H1 (cell line): ENCODE measurements around the gene TENT4B.

Source experiments
- FOSL1 ChIP-seq: IDR thresholded peaks from 2 replicates; pipeline ENCODE4 v1.6.1; 2011; ENCODE audit warnings: mild to moderate bottlenecking, low read depth, low read length, moderate library complexity; ENCODE audit not compliant: insufficient read depth
- HDAC2 ChIP-seq, 2 experiments: fragments of 300-600 bp in 1 of 2; sonication (generic) in 1 of 2; IDR thresholded peaks; 2 replicates each; pipeline ENCODE4 v1.6.1; 2011 to 2012; ENCODE audit warnings: low read depth in 2 of 2, low read length in 2 of 2, mild to moderate bottlenecking in 2 of 2, moderate library complexity in 2 of 2, borderline replicate concordance in 1 of 2, inconsistent platforms in 1 of 2
- JUN ChIP-seq: IDR thresholded peaks from 2 replicates; pipeline ENCODE4 v1.6.1; 2011; ENCODE audit warnings: low read depth, mild to moderate bottlenecking, improper control_type of control experiment, low read length
- JUND ChIP-seq: IDR thresholded peaks from 2 replicates; pipeline ENCODE4 v1.6.1; 2011; ENCODE audit warnings: mild to moderate bottlenecking, improper control_type of control experiment, low read length
- POLR2AphosphoS5 ChIP-seq: IDR thresholded peaks from 2 replicates; pipeline ENCODE4 v1.6.1; 2011; ENCODE audit warnings: low read depth, low read length
- SIN3A ChIP-seq, 2 experiments: IDR thresholded peaks in 1 of 2; conservative IDR thresholded peaks in 1 of 2; 2 replicates each; pipeline ENCODE4 v1.6.1; 2011 to 2012; ENCODE audit warnings: low read length in 2 of 2, improper control_type of control experiment in 1 of 2, low read depth in 1 of 2, mild to moderate bottlenecking in 1 of 2
- SP1 ChIP-seq: IDR thresholded peaks from 2 replicates; pipeline ENCODE4 v1.6.1; 2011; ENCODE audit warnings: low read depth, low read length
- YY1 ChIP-seq: IDR thresholded peaks from 2 replicates; pipeline ENCODE4 v1.6.1; 2011; ENCODE audit warnings: low read depth, mild to moderate bottlenecking, low read length
- TF ChIP-seq, protein P1 (sequence below), 3 experiments: IDR thresholded peaks; 1 replicate in 2 of 3; 2 replicates in 1 of 3; pipeline versions ENCODE4 v1.5.1 to v1.6.1; 2011; ENCODE audit warnings: low read length in 3 of 3, mild to moderate bottlenecking in 3 of 3, inconsistent platforms in 2 of 3, low read depth in 1 of 3, moderate library complexity in 1 of 3; ENCODE audit not compliant: insufficient read depth in 1 of 3; ENCODE audit errors: control extremely low read depth in 1 of 3
- TF ChIP-seq, protein P2 (sequence below): IDR thresholded peaks from 2 replicates; pipeline ENCODE4 v1.6.1; 2012; ENCODE audit warnings: inconsistent platforms
- TF ChIP-seq, protein P3 (sequence below): IDR thresholded peaks from 2 replicates; pipeline ENCODE4 v1.6.1; 2012; ENCODE audit warnings: inconsistent platforms

DNA sequence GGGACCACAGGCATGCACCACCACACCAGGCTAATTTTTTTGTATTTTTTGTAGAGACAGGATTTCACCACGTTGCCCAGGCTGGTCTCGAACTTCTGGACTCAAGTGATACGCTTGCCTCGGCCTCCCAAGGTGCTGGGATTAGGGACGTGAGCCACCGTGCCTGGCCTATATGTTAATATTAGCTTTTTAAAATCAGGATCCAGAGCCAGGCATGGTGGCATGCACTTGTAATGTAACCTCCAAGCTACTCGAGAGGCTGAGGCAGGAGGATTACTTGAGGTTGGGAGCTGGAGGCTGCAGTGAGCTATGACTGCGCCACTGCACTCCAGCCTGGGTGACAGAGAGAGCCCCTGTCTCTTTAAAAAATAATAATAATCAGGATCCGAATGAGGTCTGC lies 104.8 kb downstream of the TENT4B start:
- TF ChIP-seq, protein P1, sequence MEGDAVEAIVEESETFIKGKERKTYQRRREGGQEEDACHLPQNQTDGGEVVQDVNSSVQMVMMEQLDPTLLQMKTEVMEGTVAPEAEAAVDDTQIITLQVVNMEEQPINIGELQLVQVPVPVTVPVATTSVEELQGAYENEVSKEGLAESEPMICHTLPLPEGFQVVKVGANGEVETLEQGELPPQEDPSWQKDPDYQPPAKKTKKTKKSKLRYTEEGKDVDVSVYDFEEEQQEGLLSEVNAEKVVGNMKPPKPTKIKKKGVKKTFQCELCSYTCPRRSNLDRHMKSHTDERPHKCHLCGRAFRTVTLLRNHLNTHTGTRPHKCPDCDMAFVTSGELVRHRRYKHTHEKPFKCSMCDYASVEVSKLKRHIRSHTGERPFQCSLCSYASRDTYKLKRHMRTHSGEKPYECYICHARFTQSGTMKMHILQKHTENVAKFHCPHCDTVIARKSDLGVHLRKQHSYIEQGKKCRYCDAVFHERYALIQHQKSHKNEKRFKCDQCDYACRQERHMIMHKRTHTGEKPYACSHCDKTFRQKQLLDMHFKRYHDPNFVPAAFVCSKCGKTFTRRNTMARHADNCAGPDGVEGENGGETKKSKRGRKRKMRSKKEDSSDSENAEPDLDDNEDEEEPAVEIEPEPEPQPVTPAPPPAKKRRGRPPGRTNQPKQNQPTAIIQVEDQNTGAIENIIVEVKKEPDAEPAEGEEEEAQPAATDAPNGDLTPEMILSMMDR (IDR thresholded peaks at IDR 0.05; ENCODE audit: control extremely low read depth in 1 of 3, insufficient read depth in 1 of 3, low read depth in 1 of 3, low read length in 3 of 3) = no peak
- TF ChIP-seq, protein P2, sequence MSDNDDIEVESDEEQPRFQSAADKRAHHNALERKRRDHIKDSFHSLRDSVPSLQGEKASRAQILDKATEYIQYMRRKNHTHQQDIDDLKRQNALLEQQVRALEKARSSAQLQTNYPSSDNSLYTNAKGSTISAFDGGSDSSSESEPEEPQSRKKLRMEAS = no peak
- TF ChIP-seq JUN (no peak), HDAC2 (IDR thresholded peaks at IDR 0.05; ENCODE audit: borderline replicate concordance in 1 of 2, low read depth in 2 of 2, low read length in 2 of 2) (no peak), SIN3A (conservative IDR thresholded peaks at IDR 0.05 in 1 of 2, IDR thresholded peaks at IDR 0.05 in 1 of 2; ENCODE audit: low read depth in 1 of 2, low read length in 2 of 2) (no peak), SP1 (no peak), POLR2AphosphoS5 (no peak), YY1 (no peak), FOSL1 (no peak), JUND (no peak)
- TF ChIP-seq, protein P3, sequence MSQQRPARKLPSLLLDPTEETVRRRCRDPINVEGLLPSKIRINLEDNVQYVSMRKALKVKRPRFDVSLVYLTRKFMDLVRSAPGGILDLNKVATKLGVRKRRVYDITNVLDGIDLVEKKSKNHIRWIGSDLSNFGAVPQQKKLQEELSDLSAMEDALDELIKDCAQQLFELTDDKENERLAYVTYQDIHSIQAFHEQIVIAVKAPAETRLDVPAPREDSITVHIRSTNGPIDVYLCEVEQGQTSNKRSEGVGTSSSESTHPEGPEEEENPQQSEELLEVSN = no peak
